Measurements from ENCODE around the gene DTX4.

DTX4 gene

GRCh38 chr11:59173080-59173963 is 1.4 kb downstream of the DTX4 start:
- peak; percentile 51 for DNase-seq (ENCODE audit: low read depth, low spot score)

GRCh38 chr11:59173964-59174663 is 2.2 kb downstream of the DTX4 start:
- DNase-seq (ENCODE audit: low read depth, low spot score): peak; percentile 11

GRCh38 chr11:59174664-59175033 is 2.7 kb downstream of the DTX4 start:
- DNase-seq (ENCODE audit: low read depth, low spot score): peak; percentile 59

- DNase-seq (ENCODE audit: low read depth, low spot score): no peak
These were observed 3.2 kb downstream of the DTX4 start for GRCh38 chr11:59175091-59175501.

- no peak for DNase-seq (ENCODE audit: low read depth, low spot score)
These were observed 4.4 kb downstream of the DTX4 start for GRCh38 chr11:59176330-59176729.

- DNase-seq (ENCODE audit: low read depth, low spot score): no peak
These were observed 6.5 kb downstream of the DTX4 start for GRCh38 chr11:59178402-59178801.

- no peak for DNase-seq (ENCODE audit: low read depth, low spot score)
These were observed 7.2 kb downstream of the DTX4 start for GRCh38 chr11:59179121-59179520.

GRCh38 chr11:59180168-59180776 is 8.3 kb downstream of the DTX4 start:
- DNase-seq (ENCODE audit: low read depth, low spot score): no peak

- DNase-seq (ENCODE audit: low read depth, low spot score): no peak
These were observed 9.0 kb downstream of the DTX4 start for GRCh38 chr11:59180907-59181306.

- DNase-seq (ENCODE audit: low read depth, low spot score): no peak
These were observed 10.0 kb downstream of the DTX4 start for GRCh38 chr11:59181746-59182456.

GRCh38 chr11:59182457-59183151 is 10.7 kb downstream of the DTX4 start:
- DNase-seq (ENCODE audit: low read depth, low spot score): no peak

GRCh38 chr11:59183771-59184170 is 11.8 kb downstream of the DTX4 start:
- no peak for DNase-seq (ENCODE audit: low read depth, low spot score)

- DNase-seq (ENCODE audit: low read depth, low spot score): no peak
These were observed 12.9 kb downstream of the DTX4 start for GRCh38 chr11:59184691-59185339.

- DNase-seq (ENCODE audit: low read depth, low spot score): no peak
These were observed 13.5 kb downstream of the DTX4 start for GRCh38 chr11:59185386-59185945.

- DNase-seq (ENCODE audit: low read depth, low spot score): no peak
These were observed 14.2 kb downstream of the DTX4 start for GRCh38 chr11:59186130-59186594.

- DNase-seq (ENCODE audit: low read depth, low spot score): no peak
These were observed 15.1 kb downstream of the DTX4 start for GRCh38 chr11:59187035-59187434.

GRCh38 chr11:59187587-59187986 is 15.7 kb downstream of the DTX4 start:
- no peak for DNase-seq (ENCODE audit: low read depth, low spot score)

GRCh38 chr11:59188954-59189353 is 17.0 kb downstream of the DTX4 start:
- DNase-seq (ENCODE audit: low read depth, low spot score): peak; percentile 23

GRCh38 chr11:59189986-59190385 is 18.1 kb downstream of the DTX4 start:
- DNase-seq (ENCODE audit: low read depth, low spot score): no peak

- DNase-seq (ENCODE audit: low read depth, low spot score): no peak
These were observed 19.2 kb downstream of the DTX4 start for GRCh38 chr11:59191095-59191494.
